HepG2 (cell line): Measurements from ENCODE around the gene FCAMR. TPM values are rescaled to one million over a fixed set of nuclear protein-coding genes. Genes with fewer than 3 reads are reported as not detected.

ENCODE experiments used
- CCDC6 ChIP-seq: sonication (generic); formaldehyde crosslinking; IDR thresholded peaks from 2 replicates; pipeline ENCODE4 v1.8.1; 2022; ENCODE audit warnings: mild to moderate bottlenecking, missing genetic modification reagents, moderate library complexity
- EED ChIP-seq: sonication (generic); formaldehyde crosslinking; IDR thresholded peaks from 2 replicates; pipeline ENCODE4 v1.5.0; 2020; ENCODE audit warnings: mild to moderate bottlenecking, missing genetic modification reagents
- ELF4 ChIP-seq: sonication (generic); formaldehyde crosslinking; IDR thresholded peaks from 2 replicates; pipeline ENCODE4 v1.5.0; 2020; ENCODE audit warnings: missing genetic modification reagents, mild to moderate bottlenecking, moderate library complexity, borderline replicate concordance
- EZH2 ChIP-seq: conservative IDR thresholded peaks from 2 replicates; pipeline ENCODE4 v1.6.1; 2012; ENCODE audit warnings: mild to moderate bottlenecking, low read depth, low read length, moderate library complexity
- HOXA5 ChIP-seq: sonication (generic); formaldehyde crosslinking; IDR thresholded peaks from 2 replicates; pipeline ENCODE4 v1.4.0; 2020; ENCODE audit warnings: missing genetic modification reagents
- RNF2 ChIP-seq: fragments of 450-650 bp; conservative IDR thresholded peaks from 2 replicates; pipeline ENCODE4 v1.6.1; 2016; ENCODE audit warnings: low read depth
- SALL1 ChIP-seq: sonication (generic); formaldehyde crosslinking; IDR thresholded peaks from 2 replicates; pipeline ENCODE4 v1.8.0; 2022; ENCODE audit warnings: mild to moderate bottlenecking, missing genetic modification reagents
- SIN3B ChIP-seq: fragments of 150-350 bp; IDR thresholded peaks from 2 replicates; pipeline ENCODE4 v1.6.1; 2014; ENCODE audit warnings: low read length
- STAG1 ChIP-seq: sonication (generic); formaldehyde crosslinking; IDR thresholded peaks from 2 replicates; pipeline ENCODE4 v1.4.0; 2020; ENCODE audit warnings: missing genetic modification reagents
- polyA plus RNA-seq, 8 experiments: library from polyadenylated mRNA; depleted of rRNA in 3 of 8; stranded (reverse) in 7 of 8; unstranded in 1 of 8; fragments of >200 nt; fragmentation: Illumina TruSeq in 4 of 8; extraction: Trizol in 4 of 8; gene quantifications; 2 replicates each; pipeline versions ENCODE4 v1.2.1 to v1.2.3, GENCODE V29; 2011 to 2016; ENCODE audit warnings: low read depth in 4 of 8, missing spikeins in 1 of 8, mixed read lengths in 1 of 8; ENCODE audit not compliant: insufficient read depth in 1 of 8
- total RNA-seq, 5 experiments: library from RNA; depleted of rRNA; stranded (reverse); fragments of >200 nt; fragmentation: Illumina TruSeq; extraction: Trizol; gene quantifications; 2 replicates each; pipeline ENCODE4 v1.2.3, GENCODE V29; 2016; ENCODE audit warnings: low read depth in 1 of 5
- TF ChIP-seq, protein P1 (sequence below): sonication (generic); formaldehyde crosslinking; IDR thresholded peaks from 2 replicates; pipeline ENCODE4 v1.4.0; 2020; ENCODE audit warnings: missing genetic modification reagents
- TF ChIP-seq, protein P2 (sequence below): sonication (generic); formaldehyde crosslinking; IDR thresholded peaks from 2 replicates; pipeline ENCODE4 v1.8.1; 2023; ENCODE audit warnings: mild to moderate bottlenecking, missing genetic modification reagents, borderline replicate concordance
- TF ChIP-seq, protein P3 (sequence below): sonication (generic); formaldehyde crosslinking; IDR thresholded peaks from 2 replicates; pipeline ENCODE4 v1.4.0; 2020; ENCODE audit warnings: missing genetic modification reagents
- TF ChIP-seq, protein P4 (sequence below): sonication (generic); formaldehyde crosslinking; IDR thresholded peaks from 2 replicates; pipeline ENCODE4 v1.4.0; 2020; ENCODE audit warnings: missing genetic modification reagents
- TF ChIP-seq, protein P5 (sequence below): sonication (generic); formaldehyde crosslinking; IDR thresholded peaks from 2 replicates; pipeline ENCODE4 v1.4.0; 2020; ENCODE audit warnings: missing genetic modification reagents, mild to moderate bottlenecking, borderline replicate concordance
- TF ChIP-seq, protein P6 (sequence below): sonication (generic); formaldehyde crosslinking; IDR thresholded peaks from 2 replicates; pipeline ENCODE4 v1.8.1; 2023; ENCODE audit warnings: mild to moderate bottlenecking, missing genetic modification reagents

The FCAMR gene
- total and polyA plus RNA-seq, 2 of the 13 experiments (the other 11 are each of a cell fraction or from before 2014, with no cell fraction given), result not detected

DNA sequence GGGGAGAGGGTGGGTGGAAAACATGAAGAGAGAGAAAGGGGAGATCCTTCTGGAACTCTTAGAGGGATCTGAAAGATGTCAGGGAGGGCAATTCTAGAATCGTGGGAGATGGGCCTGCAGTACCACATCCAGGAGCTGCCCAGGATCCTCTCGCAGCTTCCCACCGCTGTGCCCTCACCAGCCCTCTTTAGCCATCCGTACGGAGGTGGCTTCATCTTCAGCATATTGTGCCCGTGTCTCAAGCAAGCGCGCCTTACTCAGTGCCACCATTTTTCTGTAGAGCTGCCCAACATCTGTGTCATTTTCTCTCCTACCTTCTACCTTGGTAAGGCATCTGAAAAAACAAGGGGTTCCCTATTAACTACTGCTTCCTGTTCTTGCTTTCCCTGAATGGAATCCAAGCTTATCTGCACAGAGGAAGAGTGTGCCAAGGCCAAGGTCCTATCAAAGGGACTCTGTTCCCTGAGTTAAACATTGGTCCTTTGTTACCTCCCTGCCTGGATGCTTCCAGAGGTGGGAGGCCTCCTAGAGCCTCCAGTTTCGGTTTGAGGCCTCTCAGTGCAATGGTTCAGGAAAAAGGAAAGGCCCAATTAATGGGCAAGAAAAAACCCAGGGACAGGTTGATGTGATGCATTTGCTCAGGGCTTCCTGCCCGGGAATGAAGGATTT lies 39.1 kb upstream of the FCAMR start (continued):
- TF ChIP-seq, protein P1, sequence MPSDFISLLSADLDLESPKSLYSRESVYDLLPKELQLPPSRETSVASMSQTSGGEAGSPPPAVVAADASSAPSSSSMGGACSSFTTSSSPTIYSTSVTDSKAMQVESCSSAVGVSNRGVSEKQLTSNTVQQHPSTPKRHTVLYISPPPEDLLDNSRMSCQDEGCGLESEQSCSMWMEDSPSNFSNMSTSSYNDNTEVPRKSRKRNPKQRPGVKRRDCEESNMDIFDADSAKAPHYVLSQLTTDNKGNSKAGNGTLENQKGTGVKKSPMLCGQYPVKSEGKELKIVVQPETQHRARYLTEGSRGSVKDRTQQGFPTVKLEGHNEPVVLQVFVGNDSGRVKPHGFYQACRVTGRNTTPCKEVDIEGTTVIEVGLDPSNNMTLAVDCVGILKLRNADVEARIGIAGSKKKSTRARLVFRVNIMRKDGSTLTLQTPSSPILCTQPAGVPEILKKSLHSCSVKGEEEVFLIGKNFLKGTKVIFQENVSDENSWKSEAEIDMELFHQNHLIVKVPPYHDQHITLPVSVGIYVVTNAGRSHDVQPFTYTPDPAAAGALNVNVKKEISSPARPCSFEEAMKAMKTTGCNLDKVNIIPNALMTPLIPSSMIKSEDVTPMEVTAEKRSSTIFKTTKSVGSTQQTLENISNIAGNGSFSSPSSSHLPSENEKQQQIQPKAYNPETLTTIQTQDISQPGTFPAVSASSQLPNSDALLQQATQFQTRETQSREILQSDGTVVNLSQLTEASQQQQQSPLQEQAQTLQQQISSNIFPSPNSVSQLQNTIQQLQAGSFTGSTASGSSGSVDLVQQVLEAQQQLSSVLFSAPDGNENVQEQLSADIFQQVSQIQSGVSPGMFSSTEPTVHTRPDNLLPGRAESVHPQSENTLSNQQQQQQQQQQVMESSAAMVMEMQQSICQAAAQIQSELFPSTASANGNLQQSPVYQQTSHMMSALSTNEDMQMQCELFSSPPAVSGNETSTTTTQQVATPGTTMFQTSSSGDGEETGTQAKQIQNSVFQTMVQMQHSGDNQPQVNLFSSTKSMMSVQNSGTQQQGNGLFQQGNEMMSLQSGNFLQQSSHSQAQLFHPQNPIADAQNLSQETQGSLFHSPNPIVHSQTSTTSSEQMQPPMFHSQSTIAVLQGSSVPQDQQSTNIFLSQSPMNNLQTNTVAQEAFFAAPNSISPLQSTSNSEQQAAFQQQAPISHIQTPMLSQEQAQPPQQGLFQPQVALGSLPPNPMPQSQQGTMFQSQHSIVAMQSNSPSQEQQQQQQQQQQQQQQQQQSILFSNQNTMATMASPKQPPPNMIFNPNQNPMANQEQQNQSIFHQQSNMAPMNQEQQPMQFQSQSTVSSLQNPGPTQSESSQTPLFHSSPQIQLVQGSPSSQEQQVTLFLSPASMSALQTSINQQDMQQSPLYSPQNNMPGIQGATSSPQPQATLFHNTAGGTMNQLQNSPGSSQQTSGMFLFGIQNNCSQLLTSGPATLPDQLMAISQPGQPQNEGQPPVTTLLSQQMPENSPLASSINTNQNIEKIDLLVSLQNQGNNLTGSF (CRISPR knock-in tag), result no peak
- TF ChIP-seq ELF4 (CRISPR knock-in tag) (no peak), STAG1 (CRISPR knock-in tag) (no peak), CCDC6 (CRISPR knock-in tag) (no peak), SIN3B (no peak), EED (CRISPR knock-in tag) (no peak), HOXA5 (CRISPR knock-in tag) (no peak), RNF2 (no peak), SALL1 (CRISPR knock-in tag) (no peak; the same call in 1 of the 2 replicates), EZH2 (no peak)
- TF ChIP-seq, protein P2, sequence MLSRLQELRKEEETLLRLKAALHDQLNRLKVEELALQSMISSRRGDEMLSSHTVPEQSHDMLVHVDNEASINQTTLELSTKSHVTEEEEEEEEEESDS (CRISPR knock-in tag), result no peak
- TF ChIP-seq, protein P3, sequence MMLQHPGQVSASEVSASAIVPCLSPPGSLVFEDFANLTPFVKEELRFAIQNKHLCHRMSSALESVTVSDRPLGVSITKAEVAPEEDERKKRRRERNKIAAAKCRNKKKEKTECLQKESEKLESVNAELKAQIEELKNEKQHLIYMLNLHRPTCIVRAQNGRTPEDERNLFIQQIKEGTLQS, result no peak
- TF ChIP-seq, protein P4, sequence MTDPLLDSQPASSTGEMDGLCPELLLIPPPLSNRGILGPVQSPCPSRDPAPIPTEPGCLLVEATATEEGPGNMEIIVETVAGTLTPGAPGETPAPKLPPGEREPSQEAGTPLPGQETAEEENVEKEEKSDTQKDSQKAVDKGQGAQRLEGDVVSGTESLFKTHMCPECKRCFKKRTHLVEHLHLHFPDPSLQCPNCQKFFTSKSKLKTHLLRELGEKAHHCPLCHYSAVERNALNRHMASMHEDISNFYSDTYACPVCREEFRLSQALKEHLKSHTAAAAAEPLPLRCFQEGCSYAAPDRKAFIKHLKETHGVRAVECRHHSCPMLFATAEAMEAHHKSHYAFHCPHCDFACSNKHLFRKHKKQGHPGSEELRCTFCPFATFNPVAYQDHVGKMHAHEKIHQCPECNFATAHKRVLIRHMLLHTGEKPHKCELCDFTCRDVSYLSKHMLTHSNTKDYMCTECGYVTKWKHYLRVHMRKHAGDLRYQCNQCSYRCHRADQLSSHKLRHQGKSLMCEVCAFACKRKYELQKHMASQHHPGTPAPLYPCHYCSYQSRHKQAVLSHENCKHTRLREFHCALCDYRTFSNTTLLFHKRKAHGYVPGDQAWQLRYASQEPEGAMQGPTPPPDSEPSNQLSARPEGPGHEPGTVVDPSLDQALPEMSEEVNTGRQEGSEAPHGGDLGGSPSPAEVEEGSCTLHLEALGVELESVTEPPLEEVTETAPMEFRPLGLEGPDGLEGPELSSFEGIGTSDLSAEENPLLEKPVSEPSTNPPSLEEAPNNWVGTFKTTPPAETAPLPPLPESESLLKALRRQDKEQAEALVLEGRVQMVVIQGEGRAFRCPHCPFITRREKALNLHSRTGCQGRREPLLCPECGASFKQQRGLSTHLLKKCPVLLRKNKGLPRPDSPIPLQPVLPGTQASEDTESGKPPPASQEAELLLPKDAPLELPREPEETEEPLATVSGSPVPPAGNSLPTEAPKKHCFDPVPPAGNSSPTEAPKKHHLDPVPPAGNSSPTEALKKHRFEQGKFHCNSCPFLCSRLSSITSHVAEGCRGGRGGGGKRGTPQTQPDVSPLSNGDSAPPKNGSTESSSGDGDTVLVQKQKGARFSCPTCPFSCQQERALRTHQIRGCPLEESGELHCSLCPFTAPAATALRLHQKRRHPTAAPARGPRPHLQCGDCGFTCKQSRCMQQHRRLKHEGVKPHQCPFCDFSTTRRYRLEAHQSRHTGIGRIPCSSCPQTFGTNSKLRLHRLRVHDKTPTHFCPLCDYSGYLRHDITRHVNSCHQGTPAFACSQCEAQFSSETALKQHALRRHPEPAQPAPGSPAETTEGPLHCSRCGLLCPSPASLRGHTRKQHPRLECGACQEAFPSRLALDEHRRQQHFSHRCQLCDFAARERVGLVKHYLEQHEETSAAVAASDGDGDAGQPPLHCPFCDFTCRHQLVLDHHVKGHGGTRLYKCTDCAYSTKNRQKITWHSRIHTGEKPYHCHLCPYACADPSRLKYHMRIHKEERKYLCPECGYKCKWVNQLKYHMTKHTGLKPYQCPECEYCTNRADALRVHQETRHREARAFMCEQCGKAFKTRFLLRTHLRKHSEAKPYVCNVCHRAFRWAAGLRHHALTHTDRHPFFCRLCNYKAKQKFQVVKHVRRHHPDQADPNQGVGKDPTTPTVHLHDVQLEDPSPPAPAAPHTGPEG, result no peak
- TF ChIP-seq, protein P5, sequence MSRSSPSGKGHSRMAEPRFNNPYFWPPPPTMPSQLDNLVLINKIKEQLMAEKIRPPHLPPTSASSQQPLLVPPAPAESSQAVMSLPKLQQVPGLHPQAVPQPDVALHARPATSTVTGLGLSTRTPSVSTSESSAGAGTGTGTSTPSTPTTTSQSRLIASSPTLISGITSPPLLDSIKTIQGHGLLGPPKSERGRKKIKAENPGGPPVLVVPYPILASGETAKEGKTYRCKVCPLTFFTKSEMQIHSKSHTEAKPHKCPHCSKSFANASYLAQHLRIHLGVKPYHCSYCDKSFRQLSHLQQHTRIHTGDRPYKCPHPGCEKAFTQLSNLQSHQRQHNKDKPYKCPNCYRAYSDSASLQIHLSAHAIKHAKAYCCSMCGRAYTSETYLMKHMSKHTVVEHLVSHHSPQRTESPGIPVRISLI, result peak; percentile 37; the same call in 1 of the 2 replicates
- TF ChIP-seq, protein P6, sequence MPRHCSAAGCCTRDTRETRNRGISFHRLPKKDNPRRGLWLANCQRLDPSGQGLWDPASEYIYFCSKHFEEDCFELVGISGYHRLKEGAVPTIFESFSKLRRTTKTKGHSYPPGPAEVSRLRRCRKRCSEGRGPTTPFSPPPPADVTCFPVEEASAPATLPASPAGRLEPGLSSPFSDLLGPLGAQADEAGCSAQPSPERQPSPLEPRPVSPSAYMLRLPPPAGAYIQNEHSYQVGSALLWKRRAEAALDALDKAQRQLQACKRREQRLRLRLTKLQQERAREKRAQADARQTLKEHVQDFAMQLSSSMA (CRISPR knock-in tag), result no peak
